Myocyte (in vitro differentiated cells): ENCODE results near the gene SIRPB1. TPM values are rescaled to one million over a fixed set of nuclear protein-coding genes. Genes with fewer than 3 reads are reported as not detected.
A peak's percentile ranks its signal among the peaks of the same experiment; 100 is the strongest.
"Not testable (repeated sequence)": the region's sequence is repeated elsewhere in the genome, so short reads cannot be mapped to it uniquely, and the experiment has no call there.

ENCODE experiments used
- DNase-seq: peaks from one replicate; pipeline ENCODE4 v3.0.0-alpha.2; 2012; ENCODE audit warnings: low read depth
- polyA plus RNA-seq: library from polyadenylated mRNA; unstranded; fragments of >200 nt; gene quantifications from one replicate; pipeline ENCODE4 v1.2.1, GENCODE V29; 2012; ENCODE audit warnings: missing spikeins
- total RNA-seq: library from RNA; depleted of rRNA; stranded (reverse); fragments of >200 nt; gene quantifications from 2 replicates; pipeline ENCODE4 v1.2.3, GENCODE V29; 2014

SIRPB1 gene
- 0.19 TPM in 1 of 2 replicates, not detected in the other for total RNA-seq
- polyA plus RNA-seq = 0.87 TPM

GRCh38 chr20:1619861-1620444 is at the start of gene SIRPB1:
SIRPB1 (minus strand) TSS chr20:1620009; CDS start chr20:1619944, 65 bp downstream.
- no peak for DNase-seq

GRCh38 chr20:1669304-1669703 is 49.5 kb upstream of the SIRPB1 start:
- peak; percentile 40 for DNase-seq

GRCh38 chr20:1667502-1668085 is 47.8 kb upstream of the SIRPB1 start:
- DNase-seq = no peak

- DNase-seq = no peak
Observed at GRCh38 chr20:1666802-1667201, 47.0 kb upstream of the SIRPB1 start.

- no peak for DNase-seq
Observed at GRCh38 chr20:1665345-1665744, 45.5 kb upstream of the SIRPB1 start.

GRCh38 chr20:1664911-1665310 is 45.1 kb upstream of the SIRPB1 start:
- no peak for DNase-seq

- DNase-seq = no peak
Observed at GRCh38 chr20:1663917-1664316, 44.1 kb upstream of the SIRPB1 start.

GRCh38 chr20:1661542-1662299 is 41.9 kb upstream of the SIRPB1 start:
- no peak for DNase-seq

- no peak for DNase-seq
Observed at GRCh38 chr20:1660246-1660645, 40.4 kb upstream of the SIRPB1 start.

GRCh38 chr20:1657556-1658334 is 37.9 kb upstream of the SIRPB1 start, which contains the start of gene SIRPG:
SIRPG (minus strand) TSS chr20:1657779; CDS start chr20:1657714, 65 bp downstream.
- DNase-seq = no peak

- no peak for DNase-seq
Observed at GRCh38 chr20:1656844-1657243, 37.0 kb upstream of the SIRPB1 start.

- no peak for DNase-seq
Observed at GRCh38 chr20:1654996-1655395, 35.2 kb upstream of the SIRPB1 start.

- DNase-seq = peak; percentile 43
Observed at GRCh38 chr20:1652960-1653359, 33.2 kb upstream of the SIRPB1 start.

- DNase-seq = no peak
Observed at GRCh38 chr20:1652104-1652503, 32.3 kb upstream of the SIRPB1 start.

GRCh38 chr20:1651268-1652058 is 31.7 kb upstream of the SIRPB1 start:
- no peak for DNase-seq

GRCh38 chr20:1648101-1648500 is 28.3 kb upstream of the SIRPB1 start:
- peak; percentile 11 for DNase-seq

GRCh38 chr20:1646975-1647431 is 27.2 kb upstream of the SIRPB1 start:
- no peak for DNase-seq

GRCh38 chr20:1644101-1644962 is 24.5 kb upstream of the SIRPB1 start:
- peak; percentile 3 for DNase-seq

- DNase-seq = not testable (repeated sequence)
Observed at GRCh38 chr20:1638643-1639042, 18.8 kb upstream of the SIRPB1 start.

GRCh38 chr20:1637755-1638154 is 17.9 kb upstream of the SIRPB1 start:
- DNase-seq = no peak
